HuH-7 (cell line): ENCODE data around the gene SIRT4.

ENCODE experiments used
- DNase-seq: peaks from one replicate; pipeline ENCODE4 v3.0.0; 2011; ENCODE audit warnings: low spot score

SIRT4 gene

GRCh38 chr12:120278137-120279069 lies 23.7 kb upstream of the SIRT4 start:
- no peak for DNase-seq

GRCh38 chr12:120283318-120283717 lies 18.8 kb upstream of the SIRT4 start:
- DNase-seq, result no peak

GRCh38 chr12:120284381-120284780 lies 17.7 kb upstream of the SIRT4 start:
- DNase-seq, result no peak

- no peak for DNase-seq
Observed at GRCh38 chr12:120286768-120287490, 15.2 kb upstream of the SIRT4 start.

GRCh38 chr12:120287491-120287890 lies 14.6 kb upstream of the SIRT4 start:
- no peak for DNase-seq

GRCh38 chr12:120290609-120291305 lies 11.4 kb upstream of the SIRT4 start:
- no peak for DNase-seq

- no peak for DNase-seq
Observed at GRCh38 chr12:120292411-120292660, 9.8 kb upstream of the SIRT4 start.

- DNase-seq, result no peak
Observed at GRCh38 chr12:120292661-120293531, 9.2 kb upstream of the SIRT4 start, which contains the start of gene RNU4-1. Gene RNU4-1 (minus strand): TSS chr12:120293237.

- DNase-seq, result no peak
Observed at GRCh38 chr12:120314220-120314619, 12.1 kb downstream of the SIRT4 start.

GRCh38 chr12:120316798-120317223 lies 14.7 kb downstream of the SIRT4 start:
- DNase-seq, result no peak

- DNase-seq, result peak; percentile 82
Observed at GRCh38 chr12:120317224-120318105, 15.3 kb downstream of the SIRT4 start.

- DNase-seq, result peak; percentile 63
Observed at GRCh38 chr12:120321382-120322202, 19.5 kb downstream of the SIRT4 start.

GRCh38 chr12:120323772-120324171 lies 21.7 kb downstream of the SIRT4 start:
- DNase-seq, result no peak

GRCh38 chr12:120324841-120325417 lies 22.8 kb downstream of the SIRT4 start:
- DNase-seq, result no peak

- no peak for DNase-seq
Observed at GRCh38 chr12:120327593-120327992, 25.5 kb downstream of the SIRT4 start, which contains the start of gene PLA2G1B. Gene PLA2G1B (minus strand): TSS chr12:120327779. CDS start chr12:120327753, 26 bp downstream.

- no peak for DNase-seq
Observed at GRCh38 chr12:120328228-120328627, 26.1 kb downstream of the SIRT4 start.

GRCh38 chr12:120331390-120331789 lies 29.3 kb downstream of the SIRT4 start:
- DNase-seq, result no peak

- no peak for DNase-seq
Observed at GRCh38 chr12:120332041-120332440, 29.9 kb downstream of the SIRT4 start.

GRCh38 chr12:120332523-120332922 lies 30.4 kb downstream of the SIRT4 start:
- no peak for DNase-seq
